Islet of Langerhans (tissue), 1 donor: ENCODE measurements around the gene FOXG1.

Experiments
- FAIRE-seq: peaks from one replicate; lab custom pipeline; 2011; peaks lifted over from hg19 to GRCh38; lab: Jason Lieb, UNC

FOXG1 gene

DNA sequence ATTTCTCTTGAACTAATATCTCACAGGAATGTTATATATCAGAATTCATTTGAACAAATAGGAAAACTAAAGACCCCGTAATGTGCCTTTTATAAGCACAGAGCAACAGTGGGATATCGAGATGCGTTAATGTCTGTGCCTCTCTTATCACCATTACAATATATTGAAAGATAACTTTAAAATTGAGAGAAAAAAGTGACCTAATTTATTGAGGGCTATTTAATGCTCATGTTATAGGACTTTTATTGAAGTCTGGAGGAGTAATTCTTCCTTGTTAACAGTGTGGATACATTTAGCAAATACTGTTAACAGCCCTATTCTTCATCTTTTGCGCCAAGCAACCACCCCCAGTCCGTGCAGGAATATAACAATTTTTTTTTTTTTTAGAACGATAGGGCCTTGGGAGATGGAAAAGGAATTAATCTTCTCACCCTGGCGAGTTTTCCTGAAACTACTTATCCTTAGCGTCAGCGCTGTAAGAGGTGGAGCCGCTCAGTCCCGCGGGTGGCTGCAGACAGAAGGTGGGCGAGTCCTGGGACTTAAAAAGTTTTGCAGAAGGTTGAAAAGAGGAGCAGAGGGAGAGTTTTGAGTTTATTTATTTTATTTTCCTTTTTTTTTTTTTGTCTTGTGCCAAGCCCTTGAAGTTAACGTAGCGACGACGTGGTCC is 11.0 kb downstream of the FOXG1 start:
- FAIRE-seq, result no peak

DNA sequence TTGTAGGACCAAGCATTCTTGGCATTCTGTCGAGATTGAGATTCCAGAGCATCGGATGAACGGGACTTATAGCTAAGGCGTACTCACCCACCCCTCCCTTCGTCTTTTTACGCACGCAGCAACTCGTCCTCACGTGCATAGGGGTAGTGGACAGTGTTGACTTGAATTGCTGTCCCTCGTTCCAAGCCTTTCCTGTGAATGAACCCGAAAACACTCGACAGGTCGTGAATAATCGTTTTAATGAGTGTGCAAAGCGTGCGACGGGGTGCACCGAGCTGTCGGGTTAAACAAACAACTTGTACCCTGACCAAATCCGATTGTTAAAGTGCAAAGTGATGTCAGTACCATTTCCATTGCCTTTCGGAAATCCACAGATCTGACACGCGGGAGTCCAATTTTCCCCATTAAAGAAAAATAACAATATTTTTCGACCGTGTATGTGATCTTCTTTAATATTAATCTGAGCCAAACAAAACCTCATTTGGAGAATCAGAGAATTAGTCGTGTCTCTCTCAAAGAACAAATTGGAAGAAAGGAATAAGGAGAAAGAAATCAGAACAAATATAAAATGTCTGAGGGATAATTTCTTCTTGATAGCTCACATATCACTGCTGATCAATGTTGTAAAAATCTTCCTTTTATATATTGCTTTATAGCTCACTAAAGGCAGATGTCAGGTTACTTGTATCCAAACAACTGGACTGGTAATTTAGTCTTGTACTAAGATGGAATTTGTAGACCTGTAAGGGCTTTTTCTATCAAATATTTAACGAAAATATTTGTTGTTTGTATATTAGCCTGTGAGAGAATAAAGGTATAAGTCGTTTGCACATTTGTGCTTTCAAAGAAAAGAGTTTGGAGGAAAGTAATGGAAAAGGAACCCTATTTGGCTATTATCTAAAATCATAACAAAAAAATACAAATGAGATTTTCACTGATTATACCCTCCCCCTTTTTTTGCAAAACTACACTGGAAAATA is 11.8 kb downstream of the FOXG1 start:
- no peak for FAIRE-seq

DNA sequence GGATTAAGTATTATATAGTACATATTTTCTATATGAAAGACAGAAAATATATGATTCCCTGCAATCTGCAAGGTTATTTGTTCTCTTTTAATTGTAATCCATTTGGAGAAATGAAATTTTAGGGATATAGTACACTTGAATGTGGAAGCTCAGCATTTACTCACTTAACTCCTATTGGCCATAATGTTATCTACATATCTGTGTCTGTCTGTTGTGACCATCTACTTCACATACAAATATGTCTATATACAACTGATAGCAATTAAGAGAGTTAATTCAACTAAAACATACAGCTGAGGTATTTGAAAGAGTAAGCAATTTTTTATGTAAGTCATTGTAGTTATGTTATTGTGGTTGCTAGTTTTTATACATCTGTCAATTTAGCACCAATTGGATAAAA is 12.9 kb downstream of the FOXG1 start:
- no peak for FAIRE-seq

DNA sequence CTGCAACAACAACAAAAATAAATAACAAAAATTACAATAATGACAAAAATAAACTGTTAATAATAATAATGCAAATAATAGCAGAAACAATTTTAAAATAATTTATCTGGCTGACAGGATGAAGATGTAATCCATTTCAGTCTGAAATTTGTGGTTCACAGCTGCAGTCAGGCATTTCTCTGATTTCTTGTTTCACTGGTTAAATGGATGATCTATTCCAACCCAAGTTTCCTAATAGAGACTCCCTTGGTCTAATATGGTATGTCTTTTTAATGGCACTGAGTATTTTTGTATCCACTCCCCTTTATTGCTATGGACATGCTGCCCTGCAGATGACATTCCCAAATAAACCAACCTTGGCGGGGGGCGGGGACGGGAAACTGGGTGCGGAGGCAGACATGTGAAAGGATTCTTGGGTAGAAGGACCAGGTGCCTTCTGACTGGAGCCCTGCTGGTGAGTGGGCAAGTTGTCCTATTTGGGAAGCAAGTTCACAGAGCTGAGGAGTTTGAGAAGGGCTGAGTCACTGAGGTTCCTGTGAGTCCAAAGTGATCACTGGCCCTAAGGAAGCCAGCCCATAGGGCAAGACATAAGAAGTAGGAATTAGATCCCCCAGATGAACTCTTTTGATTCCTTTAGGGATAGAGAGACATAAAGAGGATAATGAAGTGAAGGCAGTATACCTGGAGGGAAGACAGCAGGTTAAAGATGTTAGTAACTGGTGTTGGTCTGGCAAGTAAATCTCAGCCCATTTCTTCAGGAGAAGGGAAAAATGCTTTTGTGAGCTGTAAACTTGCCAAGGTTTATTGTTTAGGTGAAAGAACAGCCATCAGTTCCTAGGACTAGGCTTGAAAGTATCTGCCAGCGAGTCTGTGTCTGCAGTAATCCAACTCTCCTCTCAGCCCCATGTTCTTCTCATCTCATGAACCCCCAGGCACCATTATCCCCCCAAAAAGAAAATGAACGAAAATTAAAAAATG is 14.5 kb downstream of the FOXG1 start:
- FAIRE-seq, result no peak

DNA sequence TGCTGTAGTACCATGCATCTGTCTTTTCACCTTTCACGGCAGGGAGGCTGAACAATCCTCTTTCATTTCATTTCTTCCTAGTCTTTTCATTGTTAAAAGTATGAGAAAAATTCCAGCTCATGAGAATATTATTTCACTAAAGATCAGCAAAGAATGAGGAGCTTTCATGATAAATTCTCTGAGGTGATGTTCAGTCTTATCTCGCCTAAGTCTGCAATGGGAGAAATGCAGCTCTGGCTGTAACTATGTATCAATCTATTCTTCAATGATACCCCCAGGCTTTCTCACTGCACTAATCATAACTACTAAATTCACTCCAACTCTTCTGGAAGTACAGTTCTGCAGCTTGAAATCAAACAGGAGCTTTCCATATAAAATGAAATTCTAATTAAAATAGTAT is 15.7 kb downstream of the FOXG1 start:
- no peak for FAIRE-seq

DNA sequence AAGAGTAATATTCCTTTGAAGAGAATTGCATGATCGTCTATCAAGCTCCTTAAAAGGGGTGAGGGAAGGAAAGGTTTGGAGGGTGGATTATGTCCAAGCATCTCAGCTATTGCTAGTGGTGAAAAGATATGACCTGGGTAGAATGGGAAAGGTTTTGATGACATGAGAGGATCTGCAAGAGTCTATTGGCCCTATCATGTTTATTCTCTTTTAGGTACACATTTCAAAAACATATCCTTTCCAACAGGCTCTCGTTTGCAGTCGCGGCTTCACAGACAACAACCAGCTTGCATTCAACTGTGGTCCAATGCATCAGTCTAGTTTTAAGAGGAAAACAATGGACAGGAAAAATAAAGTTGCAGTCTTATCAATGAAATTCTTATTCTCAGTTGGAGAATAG is 17.1 kb downstream of the FOXG1 start:
- FAIRE-seq, result no peak

DNA sequence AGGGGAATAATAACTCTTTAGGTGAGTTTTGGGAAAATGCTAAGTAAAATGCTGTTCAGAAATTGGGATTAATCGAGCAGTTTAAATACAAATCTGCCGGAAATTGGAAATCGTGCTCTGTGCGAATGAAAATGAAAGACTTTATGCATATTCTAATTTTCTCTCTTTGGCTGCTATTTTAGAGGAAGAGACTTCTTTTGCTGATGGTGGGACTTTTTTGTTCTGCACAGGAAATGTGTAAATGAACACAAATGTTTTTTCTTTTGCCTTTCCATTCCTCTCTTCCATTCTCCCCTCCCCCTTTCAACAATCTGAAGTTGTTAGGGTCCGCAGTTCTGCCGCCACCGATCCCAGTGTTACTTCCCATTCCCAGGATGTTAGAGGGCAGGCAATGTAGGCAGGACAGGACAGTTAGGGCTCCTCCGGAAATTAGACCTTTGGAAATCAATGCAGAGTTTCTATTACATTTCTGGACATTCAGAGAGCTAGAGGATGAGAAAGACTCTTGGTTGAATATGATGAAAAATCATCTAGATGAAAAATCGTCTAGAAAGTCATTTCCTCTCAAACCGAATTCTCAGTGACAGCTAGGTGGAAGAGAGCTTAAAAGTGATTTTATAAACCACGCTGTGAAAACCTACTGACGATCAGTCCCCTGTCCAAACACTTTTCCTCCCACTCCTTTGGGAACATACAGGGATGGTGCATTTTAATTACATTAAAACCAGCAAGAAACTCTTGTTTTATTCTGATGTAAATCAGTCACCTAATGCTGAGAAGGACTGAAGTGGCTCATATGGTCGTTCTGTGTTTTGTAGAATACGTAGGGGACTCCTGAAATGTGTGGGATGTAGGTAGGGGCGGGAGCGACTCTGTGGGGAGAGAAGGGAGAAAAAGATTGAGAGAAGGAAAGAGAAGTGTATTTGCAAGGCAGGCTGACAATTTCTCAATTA is 17.8 kb downstream of the FOXG1 start:
- FAIRE-seq, result no peak

DNA sequence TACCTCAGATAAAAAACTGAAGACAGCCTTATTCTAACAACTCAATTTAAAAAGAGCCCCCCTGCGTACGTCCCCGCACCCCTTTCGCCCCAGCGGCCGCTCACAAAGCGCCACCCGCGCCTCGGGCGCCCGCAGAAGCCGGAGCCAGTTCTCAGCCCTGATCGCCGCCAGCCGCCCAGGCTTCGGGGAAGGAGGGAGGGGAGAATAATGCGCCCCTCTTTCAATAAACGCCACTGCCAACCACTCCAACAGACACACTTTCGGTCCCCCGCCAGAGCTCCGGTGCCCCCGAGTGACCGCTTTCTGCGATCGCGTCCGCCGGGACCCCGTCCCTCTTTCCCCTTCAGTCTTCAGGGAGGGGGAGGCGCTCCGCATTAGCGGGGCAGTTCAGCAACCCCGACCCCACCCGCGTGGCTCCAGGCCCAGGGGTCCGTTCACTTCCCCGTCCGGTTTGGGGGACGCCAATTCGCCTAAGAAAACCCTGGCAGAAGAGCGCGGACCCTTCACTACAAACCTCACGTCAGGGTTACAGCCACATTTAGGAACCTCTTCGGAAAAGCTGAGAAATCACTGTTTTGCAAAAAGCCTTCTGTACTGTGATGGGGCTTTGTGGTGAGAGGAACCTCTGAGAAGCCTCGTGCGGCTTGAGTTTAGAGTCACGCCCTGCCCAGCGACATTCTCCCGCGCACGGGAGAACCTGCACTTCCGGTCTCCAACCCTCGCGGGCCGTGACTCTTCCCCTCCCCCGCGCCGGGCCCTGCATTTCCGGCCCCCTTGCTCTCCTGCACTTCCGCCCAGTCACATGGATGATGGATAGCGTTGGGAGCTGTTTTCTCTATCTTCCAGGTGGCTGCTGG is 18.7 kb downstream of the FOXG1 start:
- no peak for FAIRE-seq

DNA sequence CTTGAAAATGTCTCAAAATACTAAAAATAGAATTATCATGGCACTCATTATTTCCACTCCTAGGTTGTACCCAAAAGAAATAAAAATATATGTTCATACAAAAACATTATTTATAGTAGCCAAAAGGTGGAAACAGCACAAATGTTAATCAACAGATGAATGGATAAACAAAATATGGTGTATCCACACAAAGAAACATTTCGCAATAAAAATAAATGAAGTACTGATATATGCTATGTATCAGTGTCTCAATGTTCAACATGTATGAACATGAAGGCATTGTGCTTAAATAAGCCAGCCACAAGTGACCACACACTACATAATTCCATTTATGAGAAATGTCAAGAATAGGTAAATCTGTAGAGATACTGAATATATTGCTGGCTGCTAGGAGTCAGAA is 40.9 kb downstream of the FOXG1 start:
- FAIRE-seq, result no peak

DNA sequence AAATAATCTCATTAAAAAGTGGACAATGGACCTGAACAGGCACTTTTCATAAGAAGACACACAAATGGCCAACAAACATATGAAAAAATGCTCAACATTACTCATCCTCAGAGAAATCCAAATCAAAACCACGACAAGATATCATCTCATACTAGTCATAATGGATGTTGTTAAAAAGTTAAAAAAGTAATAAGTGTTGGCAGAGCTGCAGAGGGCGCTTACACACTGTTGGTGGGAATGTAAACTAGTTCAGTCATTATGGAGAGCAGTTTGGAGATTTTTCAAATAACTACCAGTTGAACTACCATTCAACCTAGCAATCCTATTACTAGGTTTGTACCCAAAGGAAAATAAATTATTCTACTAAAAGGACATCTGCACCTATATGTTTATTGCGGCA is 47.2 kb downstream of the FOXG1 start:
- no peak for FAIRE-seq
